OCI-LY3 (cell line): Measurements from ENCODE around the gene GULP1.

Experiments
- H2AFZ ChIP-seq: fragments of 200-600, 300-600 bp; shearing (Covaris generic); 2 replicates; pipeline ENCODE4 v1.6.0; 2014; ENCODE audit warnings: antibody characterized with exemption, low read depth, low read length
- H3K27ac ChIP-seq: fragments of 200-600, 300-600 bp; sonication (generic); 2 replicates; pipeline ENCODE4 v1.5.1; 2014; ENCODE audit warnings: mild to moderate bottlenecking, low read length, moderate library complexity, mixed read lengths
- H3K27me3 ChIP-seq: fragments of 200-600, 300-600 bp; sonication (generic); 2 replicates; pipeline ENCODE4 v1.6.1; 2014; ENCODE audit warnings: low read depth, low read length, mixed read lengths
- H3K36me3 ChIP-seq: fragments of 200-600, 300-600 bp; sonication (generic); replicated peaks from 2 replicates; pipeline ENCODE3; 2014; ENCODE audit warnings: low read depth, low read length, mixed read lengths
- H3K4me1 ChIP-seq: fragments of 300-600, 200-600 bp; sonication (generic); 2 replicates; pipeline ENCODE4 v1.6.1; 2014; ENCODE audit warnings: low read length, mixed read lengths
- H3K4me2 ChIP-seq: fragments of 200-600, 300-600 bp; sonication (generic); 2 replicates; pipeline ENCODE4 v1.6.1; 2014; ENCODE audit warnings: low read length, mixed read lengths
- H3K4me3 ChIP-seq: fragments of 300-600, 200-600 bp; sonication (generic); 2 replicates; pipeline ENCODE4 v1.5.1; 2014; ENCODE audit warnings: antibody characterized with exemption, mild to moderate bottlenecking, low read length, moderate library complexity
- H3K79me2 ChIP-seq: fragments of 300-600, 200-600 bp; shearing (Covaris generic); 2 replicates; pipeline ENCODE4 v1.6.1; 2014; ENCODE audit warnings: mild to moderate bottlenecking, low read length, mixed read lengths
- H3K9ac ChIP-seq: fragments of 300-600, 200-600 bp; shearing (Covaris generic); 2 replicates; pipeline ENCODE4 v1.6.0; 2014; ENCODE audit warnings: mild to moderate bottlenecking, low read length, moderate library complexity
- H3K9me3 ChIP-seq: fragments of 200-600, 300-600 bp; shearing (Covaris generic); 2 replicates; pipeline ENCODE4 v1.6.1; 2014; ENCODE audit warnings: low read length, mixed read lengths; ENCODE audit not compliant: insufficient read depth
- H4K20me1 ChIP-seq: fragments of 200-600, 300-600 bp; sonication (generic); 2 replicates; pipeline ENCODE4 v1.6.1; 2016; ENCODE audit warnings: low read length, mixed read lengths; ENCODE audit not compliant: insufficient read depth
- EZH2phosphoT487 ChIP-seq: fragments of 200-600 bp; shearing (Covaris generic); IDR thresholded peaks from 2 replicates; pipeline ENCODE4 v1.6.1; 2018; ENCODE audit warnings: antibody characterized with exemption, mixed run types, low read depth
- TF ChIP-seq, protein P1 (sequence below): fragments of 200-600, 300-600 bp; sonication (generic); IDR thresholded peaks from 2 replicates; pipeline ENCODE4 v1.5.1; 2014; ENCODE audit warnings: antibody characterized with exemption, low read length, low read depth

GULP1 gene

DNA sequence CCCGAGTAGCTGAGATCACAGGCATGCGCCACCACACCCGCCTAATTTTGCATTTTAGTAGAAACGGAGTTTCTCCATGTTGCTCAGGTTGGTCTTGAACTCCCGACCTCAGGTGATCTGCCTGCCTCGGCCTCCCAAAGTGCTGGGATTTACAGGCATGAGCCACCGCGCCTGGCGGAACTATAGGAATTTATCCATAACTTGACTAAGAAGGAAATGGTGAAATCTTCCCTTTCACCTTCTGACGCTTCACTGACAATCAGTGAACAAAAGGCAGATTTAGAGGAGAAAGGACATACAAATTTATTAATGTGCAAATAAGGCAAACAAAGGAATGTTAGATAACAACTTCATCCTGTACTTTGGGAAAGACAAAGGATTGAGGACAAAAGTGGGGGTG, 15.4 kb upstream of the GULP1 start:
- H3K9me3 ChIP-seq: no peaks in the 10 kb centered on the region
- H3K4me3 ChIP-seq: no peak overlapping the region
- H3K27ac ChIP-seq: no peak overlapping the region
- H3K9ac ChIP-seq: no peak overlapping the region
- H2AFZ ChIP-seq: no peak overlapping the region
- H3K4me1 ChIP-seq: no peaks in the 10 kb centered on the region
- H3K4me2 ChIP-seq: no peak overlapping the region
- no peaks in the 10 kb centered on the region for H3K27me3 ChIP-seq
- no peaks in the 10 kb centered on the region for H4K20me1 ChIP-seq
- no peaks in the 10 kb centered on the region for H3K36me3 ChIP-seq
- no peaks in the 10 kb centered on the region for H3K79me2 ChIP-seq
- TF ChIP-seq EZH2phosphoT487: no peak
- TF ChIP-seq, protein P1, sequence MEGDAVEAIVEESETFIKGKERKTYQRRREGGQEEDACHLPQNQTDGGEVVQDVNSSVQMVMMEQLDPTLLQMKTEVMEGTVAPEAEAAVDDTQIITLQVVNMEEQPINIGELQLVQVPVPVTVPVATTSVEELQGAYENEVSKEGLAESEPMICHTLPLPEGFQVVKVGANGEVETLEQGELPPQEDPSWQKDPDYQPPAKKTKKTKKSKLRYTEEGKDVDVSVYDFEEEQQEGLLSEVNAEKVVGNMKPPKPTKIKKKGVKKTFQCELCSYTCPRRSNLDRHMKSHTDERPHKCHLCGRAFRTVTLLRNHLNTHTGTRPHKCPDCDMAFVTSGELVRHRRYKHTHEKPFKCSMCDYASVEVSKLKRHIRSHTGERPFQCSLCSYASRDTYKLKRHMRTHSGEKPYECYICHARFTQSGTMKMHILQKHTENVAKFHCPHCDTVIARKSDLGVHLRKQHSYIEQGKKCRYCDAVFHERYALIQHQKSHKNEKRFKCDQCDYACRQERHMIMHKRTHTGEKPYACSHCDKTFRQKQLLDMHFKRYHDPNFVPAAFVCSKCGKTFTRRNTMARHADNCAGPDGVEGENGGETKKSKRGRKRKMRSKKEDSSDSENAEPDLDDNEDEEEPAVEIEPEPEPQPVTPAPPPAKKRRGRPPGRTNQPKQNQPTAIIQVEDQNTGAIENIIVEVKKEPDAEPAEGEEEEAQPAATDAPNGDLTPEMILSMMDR: no peak

DNA sequence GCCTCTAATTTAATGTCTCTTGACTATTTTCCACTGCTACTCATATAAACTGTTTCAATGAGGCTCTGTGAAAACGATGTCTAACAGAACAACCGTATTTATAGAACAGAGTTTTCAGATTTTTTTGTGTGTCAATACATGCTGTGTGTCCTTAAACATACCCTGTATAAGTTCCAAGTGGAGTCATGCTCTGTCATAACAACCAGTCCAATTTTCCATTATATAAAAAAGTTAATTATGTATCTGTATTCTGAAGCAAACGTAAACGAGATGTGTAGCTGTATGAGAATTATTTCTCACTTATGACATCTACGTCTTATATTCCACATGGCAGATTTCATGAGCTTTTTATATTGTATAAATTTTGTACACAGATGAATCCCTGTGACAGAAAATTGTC, 13.9 kb upstream of the GULP1 start:
- Histone ChIP-seq H3K4me1 (no peaks in the 10 kb centered on the region), H2AFZ (no peak overlapping the region), H3K79me2 (no peaks in the 10 kb centered on the region), H4K20me1 (no peaks in the 10 kb centered on the region), H3K4me2 (no peak overlapping the region), H3K36me3 (no peaks in the 10 kb centered on the region), H3K4me3 (no peak overlapping the region), H3K27me3 (no peaks in the 10 kb centered on the region), H3K9ac (no peak overlapping the region), H3K9me3 (no peaks in the 10 kb centered on the region; the same call in 1 of the 2 replicates), H3K27ac (no peak overlapping the region)
- TF ChIP-seq EZH2phosphoT487: no peak
- TF ChIP-seq, protein P1: no peak

DNA sequence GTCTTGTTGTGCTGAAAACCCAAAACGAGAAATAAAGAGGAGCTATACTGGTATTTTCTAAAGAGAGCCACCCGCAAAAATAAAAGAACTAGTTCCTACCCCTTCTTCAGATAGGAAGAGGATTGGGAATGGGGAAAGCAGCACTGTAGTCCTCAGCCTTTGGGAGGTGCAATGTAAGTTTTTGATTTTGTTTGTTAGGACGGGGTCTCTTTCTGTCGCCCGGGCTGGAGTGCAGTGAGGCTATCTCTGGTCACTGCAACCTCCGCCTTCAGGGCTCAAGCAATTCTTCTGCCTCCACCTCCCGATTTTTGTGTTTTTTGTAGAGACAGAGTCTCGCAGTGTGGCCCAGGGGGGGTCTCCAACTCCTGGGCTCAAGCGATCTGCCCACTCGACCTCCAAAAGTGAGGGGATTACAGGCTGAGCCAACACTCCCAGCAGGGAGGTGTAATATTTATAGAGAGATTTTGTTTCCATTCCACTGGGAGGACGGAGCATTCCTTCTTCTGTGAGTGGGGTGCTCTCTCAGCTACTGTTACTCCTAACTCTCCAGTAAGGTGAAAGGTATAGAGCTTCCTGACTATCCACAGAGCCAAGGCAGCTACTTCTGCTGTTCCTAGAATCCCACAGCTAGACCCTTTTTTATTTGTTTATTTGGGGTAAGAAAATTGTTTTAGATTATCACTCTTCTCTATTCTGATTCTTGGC, 13.1 kb upstream of the GULP1 start:
- Histone ChIP-seq H3K27me3 (no peaks in the 10 kb centered on the region), H3K9ac (no peak overlapping the region), H3K4me2 (no peak overlapping the region), H4K20me1 (no peaks in the 10 kb centered on the region), H3K4me3 (no peak overlapping the region), H3K27ac (no peak overlapping the region), H3K4me1 (no peaks in the 10 kb centered on the region), H3K36me3 (no peaks in the 10 kb centered on the region), H2AFZ (no peak overlapping the region), H3K79me2 (no peaks in the 10 kb centered on the region), H3K9me3 (no peaks in the 10 kb centered on the region; the same call in 1 of the 2 replicates)
- no peak for TF ChIP-seq EZH2phosphoT487
- TF ChIP-seq, protein P1: no peak

DNA sequence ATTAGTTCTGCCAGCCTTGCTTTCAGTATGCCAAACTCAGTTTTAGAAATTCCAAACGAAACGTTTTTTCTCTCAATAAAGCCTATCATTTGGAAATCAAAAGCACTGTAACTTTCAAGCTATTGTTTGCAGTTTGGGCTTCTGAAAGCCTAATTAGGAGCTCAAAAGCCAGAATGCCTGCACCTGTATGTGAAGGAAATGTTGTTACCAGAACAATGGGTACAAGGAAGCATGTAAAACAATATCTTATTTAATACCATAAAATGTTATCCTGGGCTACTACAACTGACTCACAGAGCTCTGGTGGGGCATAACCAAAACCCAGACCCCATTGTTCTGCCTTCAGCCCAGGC, 12.6 kb upstream of the GULP1 start:
- Histone ChIP-seq H3K4me1 (no peaks in the 10 kb centered on the region), H2AFZ (no peak overlapping the region), H3K4me3 (no peak overlapping the region), H3K27me3 (no peaks in the 10 kb centered on the region), H3K27ac (no peak overlapping the region), H4K20me1 (no peaks in the 10 kb centered on the region), H3K79me2 (no peaks in the 10 kb centered on the region), H3K9me3 (no peaks in the 10 kb centered on the region; the same call in 1 of the 2 replicates), H3K9ac (no peak overlapping the region), H3K36me3 (no peaks in the 10 kb centered on the region), H3K4me2 (no peak overlapping the region)
- TF ChIP-seq EZH2phosphoT487: no peak
- TF ChIP-seq, protein P1: no peak
